ENCODE results near the gene THSD8. TPM values are rescaled to one million over a fixed set of nuclear protein-coding genes. Genes with fewer than 3 reads are reported as not detected.

THSD8 gene
- total RNA-seq, 1 donor from 2014 or later = 4.1 TPM

Other genes starting within 250 kb of the THSD8 start
- 15.6 TPM for gene ZNF490, start 191.3 kb upstream of the THSD8 start, total RNA-seq
- gene ZNF791, start 191.1 kb upstream of the THSD8 start, total RNA-seq = 27.1 TPM
- gene MAN2B1, start 135.3 kb upstream of the THSD8 start, total RNA-seq = 104 TPM
- 14.5 TPM for gene WDR83, start 135.3 kb upstream of the THSD8 start, total RNA-seq
- gene DHPS, start 120.2 kb upstream of the THSD8 start, total RNA-seq = 89.0 TPM
- not detected for gene GNG14, start 114.1 kb upstream of the THSD8 start, total RNA-seq
- gene FBXW9, start 105.4 kb upstream of the THSD8 start, total RNA-seq = 8.9 TPM
- 65.5 TPM for gene TNPO2, start 78.1 kb upstream of the THSD8 start, total RNA-seq
- 172 TPM for gene TRIR, start 67.4 kb upstream of the THSD8 start, total RNA-seq
- gene GET3, start 64.6 kb upstream of the THSD8 start, total RNA-seq = 64.8 TPM
- not detected for gene BEST2, start 50.3 kb upstream of the THSD8 start, total RNA-seq
- 128 TPM for gene HOOK2, start 26.5 kb upstream of the THSD8 start, total RNA-seq
- 119 TPM for gene JUNB, start 10.6 kb upstream of the THSD8 start, total RNA-seq
- 319 TPM for gene PRDX2, start 269 bp upstream of the THSD8 start, total RNA-seq
- 7.3 TPM for gene RNASEH2A, start 4.5 kb downstream of the THSD8 start, total RNA-seq
- not detected for gene RTBDN, start 32.5 kb downstream of the THSD8 start, total RNA-seq
- gene MAST1, start 36.4 kb downstream of the THSD8 start, total RNA-seq = 0.83 TPM
- gene DNASE2, start 79.4 kb downstream of the THSD8 start, total RNA-seq = 48.7 TPM
- gene KLF1, start 85.1 kb downstream of the THSD8 start, total RNA-seq = not detected
- 33.7 TPM for gene GCDH, start 89.1 kb downstream of the THSD8 start, total RNA-seq
- not detected for gene SYCE2, start 117.2 kb downstream of the THSD8 start, total RNA-seq
- 54.0 TPM for gene FARSA, start 131.6 kb downstream of the THSD8 start, total RNA-seq
- 1,099 TPM for gene CALR, start 136.5 kb downstream of the THSD8 start, total RNA-seq
- 83.0 TPM for gene RAD23A, start 143.8 kb downstream of the THSD8 start, total RNA-seq
- gene GADD45GIP1, start 155.2 kb downstream of the THSD8 start, total RNA-seq = 17.6 TPM
- 0.26 TPM for gene DAND5, start 167.5 kb downstream of the THSD8 start, total RNA-seq
- 135 TPM for gene NFIX, start 193.4 kb downstream of the THSD8 start, total RNA-seq

Measured in mucosa of gallbladder (tissue), 1 donor.